Measurements from ENCODE around the gene ASB1. TPM values are rescaled to one million over a fixed set of nuclear protein-coding genes. Genes with fewer than 3 reads are reported as not detected.

Gene ASB1
- polyA plus RNA-seq, 1 experiment: 29.8 TPM

GRCh38 chr2:238387332-238387731, 39.4 kb upstream of the ASB1 start:
- Histone ChIP-seq H3K9me3 (ENCODE audit: control insufficient read depth, insufficient read depth, low read length) (0 out of 2 replicates have a peak, but pooled peaks cover 2% of the 10 kb centered on the region), H3K27ac (ENCODE audit: low read depth, low read length) (no peak overlapping the region), H3K27me3 (ENCODE audit: control insufficient read depth, insufficient read depth, low read length) (no peaks in the 10 kb centered on the region), H3K4me3 (ENCODE audit: low read depth, low read length) (no peak overlapping the region)
- no peak for DNase-seq (ENCODE audit: low read depth, low spot score)
- CTCF ChIA-PET: interaction anchor here (2.5 kb wide), 1 partner anchor 17 kb away, joined by 18 read pairs; no protein-coding TSS in a partner anchor
- no peak for TF ChIP-seq CTCF (IDR thresholded peaks at IDR 0.05; ENCODE audit: low read depth, low read length)
- POLR2A ChIA-PET: no interaction called here

GRCh38 chr2:238388794-238389193, 37.9 kb upstream of the ASB1 start:
- CTCF ChIA-PET: interaction anchor here (0.6 kb wide), 1 partner anchor 15 kb away, joined by 3 read pairs; no protein-coding TSS in a partner anchor
- Histone ChIP-seq H3K27ac (ENCODE audit: low read depth, low read length) (no peak overlapping the region), H3K9me3 (ENCODE audit: control insufficient read depth, insufficient read depth, low read length) (no peaks in the 10 kb centered on the region), H3K4me3 (ENCODE audit: low read depth, low read length) (no peak overlapping the region), H3K27me3 (ENCODE audit: control insufficient read depth, insufficient read depth, low read length) (no peaks in the 10 kb centered on the region)
- TF ChIP-seq CTCF (IDR thresholded peaks at IDR 0.05; ENCODE audit: low read depth, low read length): no peak
- no peak for DNase-seq (ENCODE audit: low read depth, low spot score)
- POLR2A ChIA-PET: no interaction called here

- Histone ChIP-seq H3K27ac (ENCODE audit: low read depth, low read length) (peak overlapping the region; percentile 70), H3K9me3 (ENCODE audit: control insufficient read depth, insufficient read depth, low read length) (no peaks in the 10 kb centered on the region), H3K4me3 (ENCODE audit: low read depth, low read length) (no peak overlapping the region), H3K27me3 (ENCODE audit: control insufficient read depth, insufficient read depth, low read length) (no peaks in the 10 kb centered on the region)
- CTCF ChIA-PET: interaction anchor here (1.0 to 1.3 kb wide), 2 partner anchors 19 to 124 kb away, joined by 3 to 6 read pairs; no protein-coding TSS in a partner anchor
- POLR2A ChIA-PET: interaction anchor here (0.6 kb wide), 1 partner anchor 514 kb away, joined by 4 read pairs; no protein-coding TSS in a partner anchor
- no peak for TF ChIP-seq CTCF (IDR thresholded peaks at IDR 0.05; ENCODE audit: low read depth, low read length)
- DNase-seq (ENCODE audit: low read depth, low spot score): no peak
Observed at GRCh38 chr2:238389988-238390589, 36.6 kb upstream of the ASB1 start.

- no peak for TF ChIP-seq CTCF (IDR thresholded peaks at IDR 0.05; ENCODE audit: low read depth, low read length)
- ChIA-PET POLR2A (no interaction called here), CTCF (interaction anchor here (0.5 to 1.0 kb wide), 3 partner anchors 20 to 1682 kb away, joined by 3 to 4 read pairs (median 3); no protein-coding TSS in a partner anchor)
- H3K27ac ChIP-seq (ENCODE audit: low read depth, low read length): no peak overlapping the region
- no peak overlapping the region for H3K4me3 ChIP-seq (ENCODE audit: low read depth, low read length)
- H3K9me3 ChIP-seq (ENCODE audit: control insufficient read depth, insufficient read depth, low read length): no peaks in the 10 kb centered on the region
- no peaks in the 10 kb centered on the region for H3K27me3 ChIP-seq (ENCODE audit: control insufficient read depth, insufficient read depth, low read length)
- no peak for DNase-seq (ENCODE audit: low read depth, low spot score)
Observed at GRCh38 chr2:238391042-238391689, 35.6 kb upstream of the ASB1 start.

GRCh38 chr2:238396663-238397062, 30.1 kb upstream of the ASB1 start:
- H3K9me3 ChIP-seq (ENCODE audit: control insufficient read depth, insufficient read depth, low read length): no peaks in the 10 kb centered on the region
- ChIA-PET POLR2A (no interaction called here), CTCF (no interaction called here)
- H3K27me3 ChIP-seq (ENCODE audit: control insufficient read depth, insufficient read depth, low read length): no peaks in the 10 kb centered on the region
- H3K4me3 ChIP-seq (ENCODE audit: low read depth, low read length): no peak overlapping the region
- DNase-seq (ENCODE audit: low read depth, low spot score): no peak
- no peak for TF ChIP-seq CTCF (IDR thresholded peaks at IDR 0.05; ENCODE audit: low read depth, low read length)
- H3K27ac ChIP-seq (ENCODE audit: low read depth, low read length): no peak overlapping the region

Measured in AG04450 (cell line).